NCI-H1092 (cell line): ENCODE results near the gene SUMF1.

Source experiments
- DNase-seq: peaks from one replicate; lab custom pipeline; 2025; lab: John Stamatoyannopoulos, UW

SUMF1 gene

DNA sequence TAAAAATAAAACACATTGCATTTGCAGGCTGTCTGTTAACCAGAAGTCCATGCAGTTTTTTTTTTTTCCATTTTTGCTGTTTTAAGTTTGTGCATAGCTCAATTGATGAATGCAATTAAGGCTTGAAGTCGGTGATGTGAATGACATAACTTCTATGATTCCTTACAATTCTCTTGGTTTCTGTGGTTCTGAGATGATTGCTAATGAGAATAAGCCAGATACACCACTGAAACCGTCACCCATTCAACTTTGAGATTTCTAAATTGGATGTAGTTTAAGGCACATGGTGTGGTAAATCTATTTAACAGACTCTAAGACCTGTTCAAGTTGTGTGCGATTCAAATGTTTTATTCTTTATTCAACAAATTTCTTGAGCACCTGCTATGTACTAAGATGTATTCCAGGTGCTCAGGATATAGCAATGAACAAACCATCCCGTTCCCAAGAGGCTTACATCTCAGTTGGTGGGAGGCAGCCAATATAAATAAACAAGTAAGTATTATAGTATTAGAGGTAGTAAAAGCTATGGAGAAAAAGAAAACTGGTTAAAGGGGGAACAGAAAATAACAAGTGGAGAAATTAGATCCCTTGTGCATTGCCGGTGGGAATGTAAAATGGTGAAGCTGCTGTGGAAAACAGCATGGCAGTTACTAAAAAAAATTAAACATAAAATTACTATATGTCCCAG, 30.1 kb upstream of the SUMF1 start:
- DNase-seq = no peak

DNA sequence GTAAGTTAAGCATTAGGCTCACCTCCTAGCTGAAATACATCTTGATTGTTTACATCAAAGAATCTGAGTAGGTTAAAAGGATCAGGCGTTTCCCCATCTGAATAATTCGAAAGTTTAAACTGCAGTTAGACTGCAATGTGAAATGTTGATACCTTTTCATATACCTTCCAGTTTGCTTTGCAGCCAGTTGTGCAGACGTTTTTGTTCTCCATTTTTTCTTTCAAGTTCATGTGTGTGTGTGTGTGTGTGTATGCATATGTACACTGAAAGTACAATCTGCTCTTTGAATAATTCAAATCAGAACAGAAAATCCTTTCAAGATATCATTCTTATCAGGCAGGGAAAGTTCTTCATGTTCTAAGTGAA, 29.0 kb upstream of the SUMF1 start:
- DNase-seq = no peak

DNA sequence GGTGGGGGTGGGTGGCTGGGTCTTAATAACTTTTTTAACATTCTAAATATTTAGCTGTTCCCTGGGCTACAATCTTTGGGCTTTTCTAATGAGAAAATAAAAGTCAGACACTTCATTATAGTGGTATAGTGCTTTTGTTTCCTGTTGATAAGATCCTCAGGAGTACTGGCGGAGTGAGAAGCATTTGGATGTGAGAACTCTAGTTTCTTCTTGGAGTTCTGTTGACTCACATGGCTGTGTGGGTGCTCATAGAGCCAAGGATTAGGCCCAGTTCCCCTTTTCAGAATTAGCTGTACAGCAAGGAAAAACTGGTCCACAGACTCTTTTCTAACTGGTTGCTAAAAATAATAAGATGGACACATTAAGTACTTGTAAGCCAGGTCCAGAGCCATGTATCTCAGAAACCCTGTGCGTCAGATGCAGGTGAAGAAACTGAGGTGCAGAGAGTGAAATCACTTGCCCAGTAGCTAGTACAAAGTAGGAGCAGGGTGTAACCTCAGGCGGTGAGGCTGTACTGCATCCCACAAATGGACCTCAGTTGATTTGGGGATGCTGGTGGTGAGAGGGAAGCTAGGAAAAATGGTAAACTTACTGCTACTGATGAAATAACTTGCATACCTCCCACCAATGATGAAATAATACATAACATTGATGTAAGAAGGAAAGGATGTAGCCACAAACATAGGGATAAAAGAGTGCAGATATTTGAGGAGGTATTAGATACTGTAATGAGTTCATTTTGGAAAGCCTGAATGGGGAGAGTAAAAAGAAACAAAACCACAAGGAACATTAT, 28.4 kb upstream of the SUMF1 start:
- no peak for DNase-seq

DNA sequence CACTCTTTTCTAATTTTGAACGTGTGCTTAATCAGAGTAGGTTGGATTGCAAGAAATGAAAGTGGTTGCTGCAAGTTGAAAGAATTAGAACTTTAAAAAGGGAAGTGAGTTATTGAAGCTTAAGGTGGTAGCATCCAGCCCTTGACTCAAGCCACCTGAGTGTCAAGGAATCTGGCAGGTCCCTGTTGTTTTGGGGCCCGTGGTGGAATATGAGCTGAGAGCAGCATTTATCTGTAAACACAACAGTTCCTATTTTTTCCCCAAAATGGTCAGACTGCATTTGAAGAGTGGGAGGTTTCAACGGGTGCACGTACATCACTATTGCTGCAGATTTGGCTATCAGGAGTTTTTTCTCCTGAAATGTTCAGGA, 27.8 kb upstream of the SUMF1 start:
- no peak for DNase-seq

DNA sequence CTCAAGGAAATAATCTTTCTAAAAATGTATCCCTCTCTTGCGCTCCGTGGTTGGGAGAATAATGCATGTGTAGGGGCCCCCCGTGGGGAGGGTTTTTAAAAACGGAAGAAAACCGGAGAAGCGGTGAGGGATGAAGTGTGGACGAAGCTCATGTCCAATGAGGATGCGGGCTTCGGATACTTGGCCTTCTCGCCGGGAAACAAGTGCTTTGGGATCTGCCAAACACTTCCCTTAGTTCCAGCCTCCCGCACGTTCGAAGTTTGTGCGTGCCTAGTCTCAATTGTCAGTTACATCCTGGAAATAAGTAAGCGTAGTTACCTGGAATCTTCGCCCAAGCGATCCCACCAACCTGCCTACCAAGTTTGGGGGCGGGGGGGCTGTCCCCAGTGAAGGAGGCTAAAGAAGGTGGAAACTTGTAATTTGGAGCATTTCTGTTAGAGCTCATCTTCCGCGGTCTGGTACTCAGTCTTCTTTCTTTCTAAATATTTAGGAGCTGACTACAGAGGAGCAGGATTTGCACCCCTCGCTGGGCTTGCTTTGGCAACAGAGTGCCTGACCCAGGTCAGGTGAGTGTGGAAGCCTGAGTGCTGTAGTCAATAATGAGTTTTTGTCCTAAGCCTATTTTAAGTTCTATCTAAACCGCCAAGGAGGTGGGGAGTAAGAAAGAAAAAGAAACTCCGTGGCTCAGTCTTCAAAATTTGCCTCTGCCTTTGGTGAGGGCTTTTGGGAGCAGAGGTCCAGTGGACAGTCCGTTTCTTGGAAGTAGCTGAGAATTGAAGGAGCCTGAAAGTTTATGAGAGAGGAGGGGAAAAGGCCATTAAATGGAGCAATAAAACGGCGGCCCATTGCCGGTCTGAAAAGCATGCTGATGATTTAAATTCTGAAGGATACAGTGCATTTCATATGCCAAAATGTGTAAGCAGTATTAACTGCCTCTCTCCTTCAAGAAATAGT, 27.1 kb upstream of the SUMF1 start:
- DNase-seq = no peak

DNA sequence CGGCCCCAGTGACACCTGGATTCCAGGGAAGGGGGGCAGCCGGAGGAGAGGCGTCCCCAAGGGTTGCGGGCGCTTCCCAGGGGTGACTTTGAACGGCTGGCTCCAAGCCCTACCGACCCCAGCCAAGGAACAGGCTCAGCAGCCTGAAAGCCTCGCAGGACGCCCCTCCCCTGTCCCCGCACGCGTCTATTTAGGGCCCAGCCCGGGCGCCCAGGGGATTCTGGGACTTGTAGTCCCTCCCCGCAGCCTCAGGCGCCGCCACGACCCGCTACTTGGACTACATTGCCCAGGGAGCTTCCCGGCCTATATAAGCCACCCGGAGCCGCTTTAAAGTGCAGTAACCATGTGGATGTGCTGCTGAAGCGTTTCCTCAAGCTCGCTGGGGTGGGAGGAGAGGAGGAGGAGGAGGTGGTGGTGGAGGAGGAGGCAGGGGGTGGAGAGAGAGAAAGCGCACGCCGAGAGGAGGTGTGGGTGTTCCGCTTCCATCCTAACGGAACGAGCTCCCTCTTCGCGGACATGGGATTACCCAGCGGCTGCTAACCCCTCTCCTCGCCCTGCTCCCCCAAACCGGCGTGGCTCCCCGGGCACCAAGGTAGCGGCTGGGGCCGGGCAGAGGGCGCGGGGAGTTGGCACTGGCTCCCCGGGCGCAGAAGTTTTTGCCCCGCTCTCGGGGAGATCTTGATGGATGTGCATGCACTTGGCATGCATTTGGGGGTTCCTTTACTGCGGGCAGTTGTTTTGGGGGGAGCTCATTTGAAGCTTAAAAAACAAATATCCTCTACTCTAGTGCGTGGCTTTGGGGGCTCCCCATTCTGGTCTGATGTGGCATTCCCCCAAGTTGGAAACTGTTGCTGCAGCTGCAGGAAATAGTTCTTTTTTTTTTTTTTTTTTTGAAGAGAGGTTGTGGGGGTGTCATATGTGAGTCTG, 26.2 kb upstream of the SUMF1 start, which contains the start of gene ITPR1:
Gene ITPR1, plus strand, starts transcription at position 335 of the 927 bp plus-strand sequence. CDS start 23,144 bp downstream, outside the sequence.
- DNase-seq = peak; percentile 71

DNA sequence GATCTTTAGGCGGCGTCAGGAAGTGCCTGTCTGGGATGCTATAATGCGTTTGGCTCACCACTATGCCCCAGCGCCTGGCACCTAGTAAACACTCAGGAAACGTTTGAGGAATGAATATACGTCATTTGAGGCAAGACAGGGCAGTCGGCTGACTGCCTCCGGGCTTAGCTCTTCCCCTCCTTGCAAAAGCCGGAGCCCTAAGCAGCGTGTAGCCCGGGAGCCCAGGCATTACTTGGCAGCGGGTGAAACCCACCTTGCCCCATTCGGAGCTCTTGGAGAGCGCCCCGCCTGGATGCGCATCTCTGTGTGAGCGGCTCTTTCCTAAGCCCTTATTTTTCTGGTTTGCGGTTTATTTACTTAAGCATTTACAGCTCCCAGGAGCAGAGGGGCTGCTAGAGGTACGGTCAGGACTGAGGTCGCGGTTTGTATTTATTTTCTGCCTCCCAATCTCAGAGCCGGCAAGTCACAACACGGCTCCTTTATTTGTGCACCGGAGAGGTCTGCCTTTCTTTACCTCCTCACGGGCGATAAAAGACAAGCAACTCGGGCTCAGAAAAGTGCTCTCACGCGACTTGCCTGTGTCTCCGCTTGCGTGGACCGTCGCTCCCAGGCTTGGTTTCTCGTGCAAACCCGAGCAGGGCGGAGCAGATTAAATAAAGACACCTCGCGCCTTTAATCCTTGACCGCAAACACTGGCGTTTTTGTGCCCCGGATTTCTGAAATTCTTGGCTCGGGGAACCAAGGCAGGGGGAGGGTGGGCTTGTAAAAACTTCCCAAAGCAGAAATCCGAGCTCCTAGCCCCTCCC, 25.3 kb upstream of the SUMF1 start:
- DNase-seq = no peak

DNA sequence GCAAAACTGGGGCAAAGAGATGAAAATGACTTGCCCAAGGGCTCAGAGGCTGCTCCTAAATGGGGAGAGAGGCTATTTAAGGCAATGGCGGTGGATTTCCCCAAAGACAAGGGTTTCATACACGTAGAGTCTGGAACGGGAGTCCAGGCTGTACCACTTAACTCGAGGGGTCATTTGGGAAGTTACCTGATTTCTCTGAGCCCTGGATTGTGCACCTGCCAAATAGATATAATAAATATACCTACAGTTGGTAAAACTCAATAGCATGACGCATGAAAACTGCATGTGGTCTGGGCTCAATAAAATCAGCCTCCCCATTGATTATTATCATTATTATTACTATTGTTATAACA, 24.8 kb upstream of the SUMF1 start:
- no peak for DNase-seq

DNA sequence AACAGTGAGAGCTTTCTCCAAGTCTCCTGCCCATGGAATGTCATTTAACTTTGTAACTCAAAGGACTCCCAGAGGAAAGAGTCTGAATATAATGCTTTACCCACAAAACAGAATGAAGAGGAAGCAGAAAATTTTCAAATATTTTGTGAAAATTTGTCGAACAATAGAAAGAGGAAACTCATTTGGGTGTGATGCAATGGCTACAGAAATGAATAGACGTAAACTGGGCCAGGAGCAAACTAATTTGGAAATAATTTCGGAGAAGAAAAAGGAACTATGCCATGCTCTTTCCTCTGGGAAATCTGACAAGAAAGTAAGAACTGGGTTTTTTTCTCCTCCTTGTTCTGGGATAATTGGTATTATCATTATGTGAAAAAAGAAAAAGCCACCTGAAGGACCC, 11.2 kb upstream of the SUMF1 start:
- DNase-seq = no peak

DNA sequence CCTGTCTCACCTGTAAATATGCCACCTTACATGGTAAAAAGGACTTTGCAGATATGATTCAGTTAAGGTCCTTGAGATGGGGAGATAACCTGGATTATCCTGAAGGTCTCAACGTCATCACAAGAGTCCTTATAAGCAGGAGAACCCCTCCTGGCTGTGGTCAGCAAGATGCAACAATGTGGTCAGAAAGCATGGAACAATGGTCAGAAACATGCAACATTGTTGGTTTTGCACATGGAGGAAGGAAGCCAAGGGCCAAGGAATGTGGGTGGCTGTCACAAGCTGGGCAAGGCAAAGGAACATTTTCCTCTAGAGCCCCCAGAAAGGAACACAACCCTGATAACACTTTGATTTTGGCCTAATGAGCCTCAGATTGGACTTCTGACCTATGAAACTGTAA, 9.4 kb upstream of the SUMF1 start:
- DNase-seq = no peak

DNA sequence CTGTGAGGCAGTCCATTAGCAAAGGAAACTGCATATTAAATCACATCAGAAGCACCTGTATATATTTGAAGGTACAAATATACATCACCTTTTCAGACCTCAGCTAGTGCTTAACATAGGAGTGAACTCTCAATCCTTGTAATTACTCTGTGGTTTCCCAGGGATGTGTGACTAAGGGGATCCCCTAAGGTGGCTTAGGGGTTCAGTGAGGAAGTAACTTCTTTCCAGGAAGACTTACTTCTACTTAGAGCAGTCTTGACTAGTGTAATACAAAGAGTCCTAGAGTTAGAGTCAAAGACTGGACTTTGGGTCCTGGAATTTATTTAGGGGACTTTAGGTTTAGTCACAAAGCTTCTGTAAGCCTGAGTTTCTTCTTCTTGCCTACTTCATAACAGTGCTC, 8.7 kb upstream of the SUMF1 start:
- DNase-seq = no peak

DNA sequence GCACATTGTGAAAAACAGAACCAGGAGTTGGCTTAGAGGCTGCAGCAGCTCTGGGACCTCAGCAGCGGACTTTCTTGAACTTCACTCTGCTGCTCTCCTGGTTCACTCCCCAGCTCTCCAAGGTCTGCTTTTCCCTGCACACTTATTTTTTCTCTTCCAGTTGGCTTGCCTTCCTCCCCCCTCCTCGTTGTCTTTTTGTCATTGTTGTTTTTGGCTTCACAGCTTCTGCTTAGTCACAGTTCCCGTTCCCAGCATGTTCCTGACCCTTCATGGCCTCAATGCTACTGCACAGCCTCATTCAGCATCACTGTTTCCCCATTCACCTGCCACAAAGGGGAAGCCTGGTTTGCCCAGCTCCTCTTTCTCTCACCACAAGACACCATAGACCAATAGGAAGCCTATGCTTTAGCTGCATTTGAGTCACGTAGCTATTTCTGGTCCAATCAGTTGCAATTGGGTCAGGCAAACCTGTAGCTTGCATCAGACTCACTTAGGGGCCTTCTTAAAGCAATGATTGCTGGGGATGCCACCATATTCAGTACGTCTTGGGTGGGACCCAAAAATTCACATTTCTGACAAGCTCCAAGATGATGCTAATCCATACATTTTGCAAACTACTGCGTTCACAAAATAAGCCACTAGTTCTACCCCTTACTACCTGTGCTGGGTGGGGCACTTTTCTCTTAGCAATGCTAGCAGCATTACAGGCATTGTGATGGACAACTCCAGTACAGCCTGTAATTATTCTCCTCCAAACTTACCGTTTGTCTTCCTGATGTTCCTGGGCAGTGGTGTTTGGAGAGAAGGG, 7.8 kb upstream of the SUMF1 start:
- no peak for DNase-seq

DNA sequence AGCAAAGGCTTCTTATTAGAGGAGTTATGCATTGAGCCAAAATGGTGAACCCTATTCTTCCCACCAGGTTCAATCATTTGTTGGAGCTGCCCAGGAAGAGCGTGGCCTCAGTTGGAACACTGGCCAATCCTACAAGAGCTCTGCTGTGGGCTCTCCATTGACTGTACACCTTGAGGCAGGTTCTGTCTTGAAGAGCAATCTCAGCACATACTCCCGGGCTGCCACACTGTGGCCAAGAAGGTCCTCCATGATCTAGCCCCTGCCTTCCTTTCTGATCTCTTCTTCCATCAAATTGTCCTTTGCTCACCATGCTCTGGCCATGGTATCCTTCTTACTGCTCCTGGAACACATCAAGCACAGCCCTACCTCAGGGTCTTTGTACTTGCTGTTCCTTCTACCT, 5.7 kb upstream of the SUMF1 start:
- DNase-seq = no peak

DNA sequence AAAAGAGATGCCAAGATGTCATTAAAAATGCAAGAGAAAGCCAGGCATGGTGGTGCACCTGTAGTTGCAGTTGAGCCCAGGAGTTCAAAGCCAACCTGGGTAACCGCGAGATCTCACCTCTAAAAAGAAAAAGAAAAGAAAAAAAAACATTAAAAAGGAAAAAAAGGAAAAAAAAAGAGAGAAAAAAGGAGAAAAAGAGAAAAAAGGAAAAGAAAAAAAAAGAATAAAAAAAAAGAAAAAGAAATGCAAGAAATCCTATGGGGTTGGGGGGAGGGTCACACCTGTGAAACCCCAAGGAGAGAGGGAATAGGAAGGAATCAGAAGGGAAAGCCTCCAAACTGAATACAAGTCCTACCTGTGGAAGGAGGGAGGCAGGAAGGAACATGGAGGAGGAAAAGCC, 5.2 kb upstream of the SUMF1 start:
- no peak for DNase-seq

DNA sequence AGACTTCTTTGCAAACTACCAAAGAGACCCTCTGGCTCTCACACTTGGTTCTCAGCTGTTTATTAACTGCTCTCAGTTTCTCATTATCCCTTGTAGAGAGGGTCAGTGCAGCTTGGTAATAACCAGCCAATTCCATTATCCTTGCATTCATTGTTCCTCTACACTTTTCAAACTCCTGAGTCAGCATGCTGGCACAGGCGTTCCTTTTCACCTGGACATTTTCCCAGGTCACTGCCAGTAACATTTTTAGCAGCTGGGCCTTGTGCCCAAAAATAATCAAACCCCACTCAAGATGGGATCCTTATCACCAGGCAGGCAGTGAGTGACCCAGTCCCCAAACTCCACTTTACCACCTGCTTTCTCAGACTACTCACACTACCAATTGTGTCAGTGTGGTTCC, 4.8 kb upstream of the SUMF1 start:
- no peak for DNase-seq

DNA sequence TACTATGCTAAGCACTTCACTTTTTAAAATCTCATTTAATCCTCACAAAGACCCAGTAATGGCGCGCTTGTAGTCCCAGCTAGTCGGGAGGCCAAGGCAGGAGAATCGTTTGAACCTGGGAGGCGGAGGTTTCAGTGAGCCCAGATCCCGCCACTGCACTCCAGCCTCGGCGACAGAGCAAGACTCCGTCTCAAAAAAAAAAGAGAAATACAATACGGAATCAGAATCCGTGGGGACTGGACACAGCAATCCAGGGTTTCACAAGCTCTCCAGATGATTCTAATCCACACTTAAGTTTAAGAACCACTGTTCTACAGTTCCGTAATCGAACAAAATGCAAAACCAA, 426 bp upstream of the SUMF1 start:
- DNase-seq = no peak

DNA sequence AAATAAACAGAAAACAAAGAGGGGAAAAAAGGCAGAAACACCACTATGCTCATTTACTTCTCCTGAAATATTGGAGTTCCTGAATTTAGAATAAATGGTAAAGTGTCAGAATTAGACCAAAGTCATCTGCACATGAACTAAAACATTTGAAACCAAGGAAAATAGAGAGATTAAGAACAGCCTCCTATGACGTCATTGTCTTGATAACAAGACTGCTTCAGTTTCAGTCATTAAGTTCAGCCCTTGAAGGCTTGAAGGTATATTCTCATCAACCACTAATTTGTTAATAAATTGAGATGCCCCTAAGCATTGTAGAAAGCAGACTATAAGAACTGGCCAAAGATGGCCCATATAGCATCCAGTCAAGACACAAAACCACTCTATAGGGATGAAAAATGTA, 2.5 kb downstream of the SUMF1 start:
- no peak for DNase-seq

DNA sequence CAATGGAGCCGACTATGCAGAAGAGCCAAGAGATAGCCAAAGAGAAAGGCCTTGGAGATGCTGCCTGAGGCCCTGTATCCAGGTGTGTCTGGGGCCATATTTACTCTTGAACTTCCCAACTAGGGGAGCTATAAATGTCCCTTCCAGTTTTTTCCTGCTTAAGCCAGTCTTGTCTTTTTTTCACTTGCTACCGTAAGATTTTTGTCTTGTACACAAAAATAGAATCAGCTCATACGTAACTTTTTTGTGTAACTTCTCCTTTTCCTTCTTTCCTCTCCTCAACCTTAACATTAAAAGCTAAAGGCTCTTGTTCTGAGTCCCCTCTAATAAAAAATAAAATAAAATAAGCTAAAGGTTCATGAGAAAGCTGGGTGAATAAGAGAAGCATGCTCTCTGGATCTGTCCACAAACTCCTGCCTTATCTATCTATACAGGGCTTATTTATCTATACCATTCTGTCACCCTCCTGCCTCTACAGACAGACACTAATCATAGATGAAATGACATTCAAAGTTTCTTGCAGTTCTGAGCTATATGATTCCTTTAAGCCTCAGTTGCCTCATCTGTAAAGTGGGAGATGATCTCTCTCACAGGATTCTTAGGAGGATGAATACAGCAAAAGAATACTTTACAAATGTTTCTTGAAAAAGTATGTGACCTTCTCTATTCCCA, 4.6 kb downstream of the SUMF1 start:
- no peak for DNase-seq

DNA sequence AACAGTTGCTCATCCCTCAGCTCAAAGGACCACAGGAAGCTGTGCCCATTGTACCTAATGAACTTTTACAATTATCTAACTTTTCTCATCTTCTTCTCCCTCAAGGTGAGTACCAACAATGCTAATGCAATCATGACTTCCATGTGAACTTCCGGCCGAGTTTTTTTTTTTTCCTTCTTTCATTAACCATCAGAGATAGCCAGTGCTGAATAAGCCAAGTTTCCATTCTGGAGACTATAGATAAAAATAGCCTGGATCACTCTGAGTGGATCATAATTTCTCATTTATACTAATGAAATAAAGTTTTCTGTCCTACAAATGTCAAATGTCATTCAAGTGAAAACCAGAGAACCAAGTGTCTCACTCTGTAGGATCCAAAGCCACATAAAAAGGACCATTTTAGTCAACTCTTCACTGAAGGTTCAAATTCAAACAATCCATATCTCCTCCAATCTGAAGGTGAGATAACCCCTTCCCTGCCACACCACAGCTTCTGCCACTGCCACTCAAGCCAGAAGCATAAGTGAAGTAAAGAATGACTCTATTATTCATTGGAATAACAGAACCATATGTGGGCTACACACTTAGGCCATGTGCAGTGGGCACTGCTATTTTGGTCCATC, 5.5 kb downstream of the SUMF1 start:
- no peak for DNase-seq
